GM18861 (cell line): Measurements from ENCODE around the gene DUOXA2.
"Not testable (repeated sequence)": the region's sequence is repeated elsewhere in the genome, so short reads cannot be mapped to it uniquely, and the experiment has no call there.

Experiments used
- ATAC-seq: cut with Tn5 transposase; IDR thresholded peaks from one replicate; pipeline ENCODE4 v1.9.1; 2021; ENCODE audit not compliant: unreplicated experiment

The DUOXA2 gene

GRCh38 chr15:45114076-45114750 is at the start of gene DUOXA2, which contains the start of gene DUOX2:
DUOXA2 (plus strand) TSS chr15:45114326; CDS start chr15:45114606, 280 bp downstream.
DUOX2 (minus strand) TSS chr15:45114172; CDS start chr15:45113411, 761 bp downstream.
- no peak for ATAC-seq

GRCh38 chr15:45064386-45064785 is 49.7 kb upstream of the DUOXA2 start:
- ATAC-seq, result no peak

DNA sequence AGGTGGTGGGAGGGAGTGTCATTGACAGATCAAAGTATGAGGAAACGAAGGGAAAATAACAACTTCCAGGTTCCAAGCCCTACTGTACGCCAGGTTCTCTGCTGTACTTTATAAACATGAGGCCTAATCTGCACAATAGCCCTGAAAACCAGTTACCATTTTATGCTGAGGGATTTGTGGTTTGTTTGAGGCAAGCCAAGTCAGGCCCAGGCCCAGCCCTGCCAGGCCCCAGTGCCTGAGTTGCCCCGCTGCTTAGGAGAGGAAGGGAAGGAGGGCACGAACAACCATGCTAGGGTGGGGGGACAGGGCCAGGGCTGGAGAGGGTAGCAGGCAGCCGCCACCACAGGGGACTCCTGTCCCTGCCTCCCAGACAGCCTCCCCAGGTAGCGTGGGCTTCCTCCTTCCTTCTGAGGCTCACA is 44.2 kb upstream of the DUOXA2 start:
- not testable (repeated sequence) for ATAC-seq

DNA sequence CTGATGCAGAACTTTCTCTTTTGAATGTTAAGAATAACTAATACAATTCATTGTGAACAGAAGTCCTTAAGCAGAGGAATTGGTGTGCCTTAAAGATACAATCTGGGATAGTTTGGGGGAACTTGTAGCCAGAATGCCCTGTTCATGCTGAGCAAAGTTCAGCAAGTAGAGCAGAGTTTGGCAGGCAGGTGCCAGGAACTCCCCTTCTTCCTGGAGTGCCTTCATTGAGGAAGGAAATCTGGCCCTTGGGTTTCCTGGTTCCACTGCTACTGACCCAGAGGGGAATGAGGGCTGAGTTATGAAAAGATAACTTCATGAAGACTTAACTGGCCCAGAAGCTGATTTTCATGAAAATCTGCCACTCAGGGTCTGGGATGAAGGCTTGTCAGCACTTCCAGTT is 40.5 kb upstream of the DUOXA2 start:
- not testable (repeated sequence) for ATAC-seq

DNA sequence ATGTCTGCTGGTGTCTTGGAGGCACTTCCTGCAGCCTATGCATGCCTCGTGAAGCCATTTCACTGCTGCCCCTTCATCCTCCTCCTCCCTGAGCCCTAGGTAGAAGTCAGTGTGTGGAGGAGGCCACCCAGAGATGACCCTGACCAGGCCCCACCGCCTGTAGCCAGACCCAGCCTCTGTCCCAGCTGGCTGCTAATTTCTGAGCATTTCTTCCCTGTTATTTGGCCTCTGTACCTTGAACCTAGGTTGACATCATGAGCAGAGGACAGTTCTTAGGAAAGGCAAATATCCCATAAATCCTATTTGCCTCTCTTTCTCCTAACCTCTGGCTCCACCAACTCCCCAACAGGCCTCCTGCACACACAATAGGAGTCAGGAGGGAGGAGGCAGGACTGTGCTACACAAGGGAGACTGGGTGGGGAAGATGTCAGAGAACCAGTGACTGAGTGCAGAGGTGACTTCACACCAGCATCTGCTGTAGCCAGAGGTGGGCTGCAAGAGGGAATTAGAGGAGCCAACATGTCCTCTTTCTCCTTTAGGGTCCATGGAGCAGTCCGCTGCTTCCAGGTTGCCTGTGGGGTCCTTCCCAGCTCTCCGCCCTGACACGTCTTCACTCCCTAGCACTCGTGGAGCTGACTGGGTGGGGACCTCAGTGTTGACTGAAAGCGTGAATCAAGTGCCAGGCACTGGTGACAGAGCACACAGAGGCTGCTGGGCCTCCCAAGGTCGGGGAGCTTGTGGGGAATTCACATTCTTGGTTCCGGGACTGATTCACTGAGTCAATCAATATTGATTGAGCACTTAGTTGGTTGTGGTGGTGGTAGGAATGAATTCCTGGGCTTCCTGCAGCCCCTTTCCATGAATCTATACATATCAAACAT is 38.4 kb upstream of the DUOXA2 start:
- ATAC-seq, result not testable (repeated sequence)

DNA sequence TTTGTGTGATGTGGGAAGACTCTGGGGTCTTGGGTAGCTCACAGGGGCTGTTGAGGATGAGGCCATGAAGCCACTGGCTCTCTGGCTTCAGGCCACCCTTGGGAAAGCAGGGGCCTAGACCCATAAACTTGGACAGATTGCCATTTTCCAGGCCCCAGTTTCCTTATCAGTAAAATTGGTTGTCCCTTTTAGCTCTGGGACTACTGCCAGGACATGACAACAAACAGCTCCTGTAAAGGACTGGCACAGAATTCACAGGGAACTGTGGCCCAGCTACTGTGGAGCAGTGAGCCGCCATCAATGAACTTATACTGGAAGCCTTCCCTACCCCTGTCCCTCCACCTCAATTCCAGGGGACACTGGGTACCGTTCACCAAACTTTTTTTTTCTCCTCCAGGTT is 36.7 kb upstream of the DUOXA2 start:
- ATAC-seq, result not testable (repeated sequence)

- not testable (repeated sequence) for ATAC-seq
Measured at GRCh38 chr15:45079201-45079600, 34.9 kb upstream of the DUOXA2 start.

DNA sequence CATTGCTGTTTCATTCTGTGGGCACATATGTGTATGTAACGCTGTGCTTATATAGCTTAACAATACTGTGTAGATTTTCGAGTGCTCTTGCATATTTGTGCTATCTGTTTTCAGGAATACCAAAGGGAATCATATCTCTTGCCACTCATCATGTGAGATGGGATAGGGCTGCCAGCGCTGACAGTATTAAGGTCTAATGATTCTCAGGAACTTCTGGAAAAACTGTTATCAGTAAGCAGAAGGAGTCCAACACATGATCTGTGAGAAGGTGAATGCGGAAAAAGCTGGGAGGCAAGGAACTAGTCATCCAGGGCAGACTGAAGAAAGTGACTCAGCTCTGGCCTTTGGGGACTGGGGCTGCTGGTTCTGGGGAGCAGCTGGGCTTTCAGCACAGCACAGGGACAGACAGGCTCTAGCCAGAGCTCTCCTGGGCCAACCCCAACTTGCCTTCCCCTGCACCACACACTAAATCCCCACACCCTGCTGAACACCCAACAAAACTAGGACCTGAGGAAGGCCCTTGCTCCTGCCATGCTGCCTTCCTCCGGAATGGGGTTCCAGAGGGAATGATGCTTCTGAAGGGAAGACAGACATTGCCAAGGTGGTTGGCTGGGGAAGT is 34.4 kb upstream of the DUOXA2 start:
- not testable (repeated sequence) for ATAC-seq

DNA sequence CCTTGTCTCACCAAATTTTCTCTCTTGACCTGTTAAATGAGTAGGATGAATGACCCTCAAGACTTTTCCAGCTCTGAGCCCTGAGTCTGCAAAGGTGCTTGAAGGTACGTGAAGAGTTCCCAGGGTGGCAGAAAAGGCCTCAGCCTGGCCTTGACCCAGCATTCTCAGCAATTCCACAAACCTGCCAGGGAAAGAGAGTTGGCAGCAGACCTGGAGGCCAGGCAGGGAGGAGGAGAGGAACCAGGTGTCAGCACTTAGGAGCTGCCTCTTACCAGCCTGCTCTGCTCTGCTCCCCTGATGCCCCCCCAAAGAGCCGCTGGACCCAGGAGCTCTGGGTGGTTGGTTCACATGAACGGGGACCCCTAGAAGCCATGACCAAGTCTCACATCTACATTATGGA is 33.5 kb upstream of the DUOXA2 start:
- ATAC-seq, result not testable (repeated sequence)

DNA sequence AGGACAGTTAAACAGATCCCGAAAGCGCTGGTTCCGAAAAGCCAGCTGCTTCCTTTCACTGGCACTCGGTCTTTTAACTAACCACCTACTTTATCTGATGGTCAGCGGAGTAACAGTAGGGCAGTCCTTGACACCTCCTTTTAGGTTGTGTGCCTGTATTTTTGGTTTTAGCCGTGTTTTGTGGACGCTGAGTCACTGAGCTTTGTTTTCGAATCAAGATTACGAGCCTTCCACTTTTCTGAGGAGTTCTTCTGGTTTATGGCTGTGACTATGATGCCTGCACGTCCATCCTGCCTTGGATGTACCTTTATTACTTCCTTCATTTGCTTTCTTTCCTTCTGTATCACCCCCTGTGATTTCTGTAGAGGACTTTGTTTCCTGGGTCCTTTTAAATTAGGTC is 31.7 kb upstream of the DUOXA2 start:
- not testable (repeated sequence) for ATAC-seq

DNA sequence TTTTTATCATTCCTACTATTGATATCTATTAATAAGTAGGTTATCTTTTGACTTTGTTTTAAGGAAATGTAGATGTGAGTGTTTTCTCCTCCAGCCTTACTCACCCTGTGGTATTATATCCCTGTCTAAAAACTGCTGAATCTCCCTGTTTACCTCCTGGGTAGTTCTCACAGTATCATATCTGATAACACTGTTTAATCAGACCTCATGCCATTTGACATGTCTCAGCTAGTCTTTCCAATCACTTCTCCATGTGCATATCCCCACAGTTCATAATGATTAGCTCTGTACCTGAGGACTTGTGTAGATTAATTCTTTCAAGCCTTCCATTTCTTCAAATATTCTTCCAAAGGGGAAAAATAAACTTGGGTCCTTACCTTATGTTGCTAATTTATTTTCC is 30.9 kb upstream of the DUOXA2 start:
- no peak for ATAC-seq

DNA sequence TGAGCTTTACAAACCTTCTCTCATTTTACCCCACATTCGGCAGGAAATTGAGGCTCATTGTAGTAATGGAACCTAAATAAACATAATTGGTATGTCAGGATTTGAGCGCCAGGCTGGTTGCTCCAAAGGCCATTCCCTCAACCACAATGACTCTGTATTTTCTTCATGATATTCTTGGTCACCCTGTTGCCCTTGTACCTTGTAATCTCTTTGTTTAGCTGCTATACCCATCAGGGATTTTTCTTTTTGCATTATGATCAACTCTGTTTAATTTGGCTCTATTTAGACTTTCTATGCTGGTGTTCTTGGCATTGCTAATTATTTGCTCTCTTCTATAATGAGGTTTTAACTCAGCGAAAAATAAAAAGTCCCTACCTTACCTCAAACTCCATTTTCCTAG is 30.0 kb upstream of the DUOXA2 start:
- no peak for ATAC-seq

DNA sequence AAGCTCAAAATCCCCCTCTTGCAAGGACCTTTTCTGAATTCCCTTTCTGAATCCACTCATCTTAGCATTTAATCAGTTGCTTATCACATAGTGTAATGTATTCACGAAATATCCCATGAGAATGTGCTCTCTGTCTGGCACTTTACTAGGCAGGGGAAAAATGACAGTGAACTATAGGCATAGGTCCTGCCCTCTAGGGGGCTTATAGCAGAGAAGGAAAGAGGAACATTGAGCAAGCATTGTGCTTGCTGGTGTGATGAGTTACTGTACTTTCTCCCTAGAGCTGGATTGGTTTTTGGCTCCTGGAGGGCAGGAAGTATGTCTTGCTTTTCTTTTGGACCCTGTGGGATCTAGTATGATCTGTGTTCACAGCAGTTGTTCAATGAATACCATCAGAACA is 26.6 kb upstream of the DUOXA2 start:
- ATAC-seq, result no peak

DNA sequence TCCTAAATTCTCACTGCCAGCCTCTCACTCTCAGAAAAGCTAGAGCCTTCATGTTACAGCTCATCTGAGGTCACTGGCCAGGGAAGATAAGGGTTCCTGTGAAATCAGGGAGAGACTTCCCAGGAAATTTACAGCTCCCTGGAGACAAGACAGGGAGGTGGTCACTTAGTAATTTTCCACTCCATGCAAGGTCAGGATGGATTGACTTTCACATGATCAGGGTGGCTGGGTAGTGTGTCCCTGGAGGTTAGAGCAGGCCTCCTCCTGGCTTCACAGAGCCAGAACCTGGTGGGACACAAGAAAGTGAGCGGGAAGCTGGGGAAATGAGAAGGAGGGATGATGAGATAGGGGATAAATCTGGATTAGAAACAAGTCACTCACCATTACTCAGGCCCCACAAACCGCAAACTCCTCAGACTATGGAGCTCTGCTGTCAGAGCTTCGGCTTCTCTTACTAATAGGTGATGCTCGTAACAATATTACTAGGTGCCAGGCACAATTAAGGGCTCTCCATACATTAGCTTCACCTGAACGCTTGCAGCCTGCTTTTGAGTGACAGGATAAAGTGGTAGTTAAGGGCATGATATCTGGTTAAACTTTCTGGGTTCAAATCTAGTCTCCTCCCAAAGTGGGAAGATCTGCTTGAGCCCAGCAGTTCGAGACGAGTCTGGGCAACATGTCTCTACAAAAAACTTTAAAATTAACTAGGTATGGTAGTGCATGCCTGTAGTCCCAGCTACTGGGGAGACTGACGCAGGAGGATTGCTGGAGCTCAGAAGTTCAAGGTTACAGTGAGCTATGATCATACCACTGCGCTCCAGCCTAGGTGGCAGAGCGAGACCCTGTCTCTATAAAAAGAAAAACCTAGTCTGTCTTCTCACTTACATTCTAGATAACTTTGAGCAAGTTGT is 25.1 kb upstream of the DUOXA2 start:
- ATAC-seq, result no peak

GRCh38 chr15:45089712-45090373 is 24.3 kb upstream of the DUOXA2 start:
- ATAC-seq, result no peak

DNA sequence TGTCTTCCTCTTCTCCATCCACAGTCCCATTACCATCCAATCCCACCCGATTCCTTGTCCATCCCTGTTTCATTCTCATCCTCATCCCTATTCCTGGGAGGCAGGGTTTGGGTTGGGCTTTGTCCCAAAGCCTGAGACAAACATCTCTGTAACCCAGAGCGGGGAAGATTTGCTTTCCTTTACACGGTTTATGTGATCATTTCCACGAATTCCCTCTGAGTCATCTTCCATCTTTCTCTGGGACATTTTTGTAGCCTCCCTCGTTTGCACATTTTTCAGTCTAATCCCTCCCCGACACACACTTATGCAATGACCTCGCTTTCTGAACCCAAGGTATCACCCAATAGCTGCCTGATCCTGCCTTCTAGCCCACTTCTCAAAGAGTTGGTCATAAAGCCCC is 23.0 kb upstream of the DUOXA2 start:
- ATAC-seq, result no peak

GRCh38 chr15:45091576-45091975 is 22.6 kb upstream of the DUOXA2 start:
- ATAC-seq, result no peak

GRCh38 chr15:45093013-45093412 is 21.1 kb upstream of the DUOXA2 start:
- ATAC-seq, result no peak

GRCh38 chr15:45093622-45094357 is 20.3 kb upstream of the DUOXA2 start:
- no peak for ATAC-seq
